ENCODE measurements around the gene TOM1L1.
"Not testable (repeated sequence)": the region's sequence is repeated elsewhere in the genome, so short reads cannot be mapped to it uniquely, and the experiment has no call there.

The TOM1L1 gene, protein sequence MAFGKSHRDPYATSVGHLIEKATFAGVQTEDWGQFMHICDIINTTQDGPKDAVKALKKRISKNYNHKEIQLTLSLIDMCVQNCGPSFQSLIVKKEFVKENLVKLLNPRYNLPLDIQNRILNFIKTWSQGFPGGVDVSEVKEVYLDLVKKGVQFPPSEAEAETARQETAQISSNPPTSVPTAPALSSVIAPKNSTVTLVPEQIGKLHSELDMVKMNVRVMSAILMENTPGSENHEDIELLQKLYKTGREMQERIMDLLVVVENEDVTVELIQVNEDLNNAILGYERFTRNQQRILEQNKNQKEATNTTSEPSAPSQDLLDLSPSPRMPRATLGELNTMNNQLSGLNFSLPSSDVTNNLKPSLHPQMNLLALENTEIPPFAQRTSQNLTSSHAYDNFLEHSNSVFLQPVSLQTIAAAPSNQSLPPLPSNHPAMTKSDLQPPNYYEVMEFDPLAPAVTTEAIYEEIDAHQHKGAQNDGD

DNA sequence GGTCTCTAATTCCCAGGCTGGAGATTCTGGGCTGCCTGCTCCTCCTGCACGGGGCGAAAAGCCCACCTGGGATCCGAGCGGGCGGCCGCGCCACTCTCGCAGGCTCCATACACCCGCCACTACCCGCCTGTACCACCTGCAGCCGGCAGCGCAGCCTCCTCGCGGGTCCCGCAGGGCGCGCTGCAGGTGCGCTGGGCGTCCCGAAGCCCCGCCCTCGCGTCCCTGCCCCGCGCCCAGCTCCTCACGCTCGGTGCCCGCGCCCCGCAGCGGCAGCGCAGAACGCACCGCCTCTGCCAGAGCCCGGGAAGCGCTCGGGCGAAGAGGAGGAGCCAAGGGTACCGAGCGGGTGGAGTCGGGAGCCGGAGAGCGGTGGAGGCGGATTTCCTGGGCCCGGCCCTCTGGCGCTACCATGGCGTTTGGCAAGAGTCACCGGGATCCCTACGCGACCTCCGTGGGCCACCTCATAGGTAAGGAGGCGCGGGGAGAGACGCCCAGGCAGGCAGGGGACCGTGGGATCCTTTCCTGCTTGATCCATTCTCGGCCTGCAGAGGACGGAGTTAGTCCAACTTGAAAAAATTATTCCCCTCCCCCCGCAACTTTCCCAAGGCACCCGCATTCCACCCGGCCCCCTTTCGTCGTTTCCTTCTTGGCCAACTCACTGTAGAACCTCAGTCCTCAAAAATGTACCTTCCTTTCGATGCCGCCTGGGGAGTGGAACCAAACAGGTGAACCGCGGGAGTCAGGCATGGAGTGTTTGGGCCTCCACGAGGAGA, at the start of gene TOM1L1:
TOM1L1 (plus strand) TSS at position 396 of the 773 bp plus-strand sequence; CDS start at position 410, 14 bp downstream.
- DNase-seq = no peak

DNA sequence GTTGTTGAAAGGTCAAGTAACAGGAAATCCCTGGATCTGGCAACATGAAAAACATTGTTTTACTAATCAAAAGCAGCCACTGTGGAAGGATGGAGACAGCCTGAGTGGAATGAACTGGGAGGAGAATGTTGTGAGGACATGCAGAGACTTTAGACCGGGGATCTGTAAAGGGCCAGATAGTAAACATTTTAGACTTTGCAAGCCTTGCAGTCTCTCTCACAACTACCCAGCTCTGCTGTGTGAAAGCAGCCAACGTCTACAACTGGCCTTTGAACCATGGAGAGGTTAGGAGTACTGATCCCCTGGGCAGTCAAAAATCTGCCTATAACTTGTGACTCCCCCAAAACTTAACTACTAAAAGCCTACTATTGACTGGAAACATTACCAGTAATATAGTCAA, 41.5 kb upstream of the TOM1L1 start:
- no peak for DNase-seq

DNA sequence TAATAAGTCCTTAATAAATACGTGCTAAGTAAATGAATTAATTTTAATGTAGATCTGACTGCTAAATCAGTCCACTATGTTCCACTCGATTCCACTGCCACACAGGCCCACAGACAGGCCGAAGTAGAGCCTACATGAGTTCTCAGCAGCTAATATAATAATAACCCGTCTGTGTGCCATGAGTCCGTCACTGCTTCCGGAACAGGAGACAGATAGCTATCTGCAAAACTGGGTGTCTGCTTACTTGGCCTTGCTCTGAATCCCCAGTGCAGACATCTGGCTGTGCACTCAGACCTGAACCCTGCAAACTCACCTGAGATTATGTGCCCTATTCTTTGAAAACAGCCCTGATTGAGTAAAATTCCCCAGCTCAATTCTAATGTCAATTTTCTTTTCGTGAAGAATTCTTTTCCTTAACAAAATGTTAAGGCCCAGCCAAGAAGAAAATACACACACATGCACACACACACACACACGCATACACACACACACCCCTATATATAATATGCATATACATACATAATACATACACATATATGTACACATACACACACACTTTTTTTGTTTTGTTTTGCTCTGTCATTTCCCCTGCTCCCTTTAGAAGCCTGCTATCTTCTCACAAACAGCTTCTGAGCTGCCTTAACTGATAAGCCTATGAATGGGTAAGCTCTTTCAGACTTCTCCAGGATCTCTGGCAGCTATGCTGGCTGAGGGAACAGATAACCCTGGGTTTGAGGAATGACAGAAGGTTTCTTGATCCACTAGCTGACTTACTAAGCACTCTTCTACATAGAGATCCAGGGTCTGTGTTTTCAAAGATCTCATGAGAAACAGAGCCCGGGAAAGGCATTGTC, 39.8 kb upstream of the TOM1L1 start:
- no peak for DNase-seq

DNA sequence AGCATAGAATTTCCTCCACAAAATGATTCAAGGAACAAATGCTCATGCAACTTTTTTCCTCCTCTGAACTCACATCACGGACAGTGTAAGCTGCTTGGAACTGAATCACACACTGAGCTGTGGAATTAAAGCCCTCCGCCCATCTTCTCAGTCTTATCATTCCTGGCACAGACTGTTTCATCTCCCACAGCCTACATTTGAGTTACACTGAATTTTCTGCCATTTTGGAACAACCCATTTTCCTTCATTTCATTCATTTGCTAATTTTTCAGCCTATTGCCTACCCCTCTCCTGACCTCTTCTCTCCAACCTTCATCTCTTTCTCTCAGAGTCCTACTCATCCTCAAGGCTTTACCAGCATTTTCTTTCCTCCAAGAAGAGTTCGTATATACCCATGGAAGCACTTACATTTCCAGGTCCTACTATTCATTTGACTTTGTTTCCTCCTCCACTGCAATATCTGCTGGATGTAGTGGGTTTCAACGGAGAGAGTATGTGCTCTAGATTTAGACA, 39.1 kb upstream of the TOM1L1 start:
- no peak for DNase-seq

DNA sequence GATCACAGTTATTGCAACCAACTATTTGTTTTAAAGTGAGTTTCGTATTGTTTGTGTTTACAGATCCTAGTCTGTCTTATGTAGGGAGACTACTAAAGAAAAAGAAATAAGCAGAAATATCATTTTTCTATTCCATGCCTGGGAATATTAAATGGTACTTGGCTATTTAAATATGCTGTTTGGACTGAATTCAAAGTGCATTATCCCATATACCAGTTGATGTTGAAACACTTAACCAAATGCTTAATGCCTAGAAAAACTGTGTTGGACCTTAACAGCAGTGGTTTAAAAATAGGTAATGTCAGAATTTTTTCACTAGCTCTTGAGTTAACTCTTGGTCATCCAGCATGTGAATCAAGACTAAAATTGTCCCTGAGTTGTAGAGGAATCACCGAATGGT, 37.5 kb upstream of the TOM1L1 start:
- no peak for DNase-seq

DNA sequence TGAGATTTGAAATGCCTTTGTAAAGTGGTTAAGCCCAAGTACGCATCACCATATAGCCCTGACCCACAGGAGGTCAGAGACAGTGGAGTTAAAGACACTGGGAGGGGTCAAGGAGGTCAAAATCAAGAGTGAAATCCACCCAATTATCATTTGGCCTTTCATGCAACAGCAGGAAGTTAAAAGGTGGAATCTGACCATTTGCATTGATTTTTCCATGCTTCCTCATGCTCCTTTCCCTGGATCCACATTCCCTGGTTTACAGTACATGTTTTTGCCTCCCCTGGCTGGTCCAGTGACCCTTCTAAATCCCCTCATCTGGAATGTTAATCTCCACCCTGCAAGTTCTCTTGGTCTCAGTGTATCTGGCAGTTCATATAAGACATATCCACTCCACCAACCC, 36.6 kb upstream of the TOM1L1 start:
- no peak for DNase-seq

DNA sequence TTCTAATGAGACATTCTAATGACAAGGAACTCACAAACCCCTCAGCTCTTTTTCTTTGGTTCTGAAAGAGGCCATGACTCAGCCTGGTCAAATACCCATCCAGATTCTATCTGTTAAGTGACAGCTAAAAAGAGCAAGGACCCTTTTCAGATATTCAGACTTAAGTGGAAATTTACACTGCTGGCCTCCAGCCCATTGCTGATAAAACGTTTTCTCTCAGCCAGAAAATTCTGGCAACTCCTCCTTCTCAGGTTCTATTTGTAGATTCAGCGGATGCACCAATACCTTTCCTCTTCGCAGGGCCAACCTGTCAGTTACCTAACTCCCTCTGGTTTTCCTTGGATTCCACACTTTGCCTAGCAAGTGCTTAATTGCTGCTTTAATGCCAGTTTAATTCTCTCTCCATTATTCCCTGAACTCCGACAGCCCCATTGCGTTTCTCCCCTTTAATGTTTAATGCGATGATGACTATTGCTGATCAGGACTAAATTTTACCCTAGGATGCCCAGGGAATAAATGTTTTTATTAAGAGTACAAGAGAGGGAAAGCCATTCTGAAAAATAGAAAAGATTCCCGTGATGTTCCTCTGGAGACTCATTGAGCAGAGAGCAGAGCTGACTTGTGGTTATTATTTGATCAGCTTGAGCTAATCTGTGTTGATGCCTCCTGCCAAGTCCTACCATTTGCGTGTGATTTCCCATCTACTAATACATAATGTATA, 35.9 kb upstream of the TOM1L1 start:
- no peak for DNase-seq

DNA sequence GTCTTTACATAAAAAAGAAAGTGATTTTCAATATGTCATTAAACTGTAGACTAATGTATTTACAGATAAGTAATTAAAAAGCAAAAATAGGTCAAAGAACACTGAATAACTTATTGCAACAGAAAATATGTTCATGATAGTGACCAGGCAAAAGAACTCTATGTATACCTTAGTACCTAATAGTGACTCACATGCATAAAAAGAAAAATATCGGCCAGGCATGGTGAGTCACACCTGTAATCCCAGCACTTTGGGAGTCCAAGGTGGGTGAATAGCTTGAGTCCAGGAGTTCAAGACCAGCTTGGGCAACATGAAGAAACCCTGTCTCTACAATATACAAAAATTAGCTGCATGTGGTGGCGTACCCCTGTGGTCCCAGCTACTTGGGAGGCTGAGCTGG, 33.0 kb upstream of the TOM1L1 start:
- no peak for DNase-seq

DNA sequence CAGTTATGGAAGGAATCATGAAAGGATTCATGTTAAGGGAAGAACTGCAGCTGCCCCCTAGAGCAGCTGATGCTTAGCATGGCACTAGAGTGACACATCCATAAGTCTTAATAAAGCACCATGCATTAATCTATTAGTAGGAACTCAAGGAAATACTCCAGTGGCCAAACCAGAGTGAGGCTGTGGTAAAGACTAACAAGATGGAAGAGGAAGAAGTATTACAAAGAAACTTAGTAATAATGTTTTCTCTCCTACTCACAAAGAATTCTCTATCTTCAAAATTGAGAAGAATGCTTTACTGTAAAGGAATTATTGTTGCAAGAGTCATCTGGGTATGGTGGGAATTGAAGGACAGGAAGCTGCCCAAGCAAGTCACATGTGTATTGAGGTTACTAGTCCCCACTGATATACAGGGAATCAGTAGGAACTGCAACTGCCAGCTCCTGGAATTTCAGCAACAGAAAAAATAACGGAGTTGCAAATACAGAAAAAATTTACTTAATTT, 29.9 kb upstream of the TOM1L1 start:
- no peak for DNase-seq

DNA sequence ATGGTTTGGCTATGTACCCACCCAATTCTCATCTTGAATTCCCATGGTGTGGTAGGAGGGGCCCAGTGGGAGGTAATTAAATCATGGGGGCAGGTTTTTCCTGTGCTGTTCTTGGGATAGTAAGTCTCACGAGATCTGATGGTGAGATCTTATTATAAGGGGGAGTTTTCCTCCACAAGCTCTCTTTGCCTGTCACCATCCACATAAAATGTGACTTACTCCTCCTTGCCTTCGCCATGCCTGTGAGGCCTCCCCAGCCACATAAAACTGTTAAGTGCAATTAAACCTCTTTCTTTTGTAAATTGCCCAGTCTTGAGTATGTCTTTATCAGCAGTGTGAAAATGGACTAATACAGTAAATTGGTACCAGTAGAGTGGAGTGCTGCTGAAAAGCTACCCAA, 24.7 kb upstream of the TOM1L1 start:
- DNase-seq = not testable (repeated sequence)

DNA sequence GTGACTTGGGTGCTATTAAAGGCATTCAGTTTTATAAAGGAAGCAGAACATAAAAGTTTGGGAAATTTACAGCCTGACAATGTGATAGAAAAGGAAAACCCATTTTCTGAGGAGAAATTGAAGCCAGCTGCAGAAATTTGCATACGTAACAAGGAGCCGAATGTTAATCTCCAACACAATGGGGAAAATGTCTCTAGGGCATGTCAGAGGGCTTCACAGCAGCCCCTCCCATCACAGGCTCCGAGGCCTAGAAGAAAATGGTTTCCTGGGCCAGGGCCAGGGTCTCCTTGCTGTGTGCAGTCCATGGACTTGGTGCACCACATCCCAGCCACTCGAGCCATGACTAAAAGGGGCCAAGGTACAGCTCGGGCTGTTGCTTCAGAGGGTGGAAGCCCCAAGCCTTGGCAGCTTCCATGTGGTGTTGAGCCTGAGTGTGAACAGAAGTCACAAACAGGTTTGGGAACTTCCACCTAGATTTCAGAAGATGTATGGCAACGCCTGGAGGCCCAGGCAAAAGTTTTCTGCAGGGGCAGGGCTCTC, 23.9 kb upstream of the TOM1L1 start:
- DNase-seq = no peak

DNA sequence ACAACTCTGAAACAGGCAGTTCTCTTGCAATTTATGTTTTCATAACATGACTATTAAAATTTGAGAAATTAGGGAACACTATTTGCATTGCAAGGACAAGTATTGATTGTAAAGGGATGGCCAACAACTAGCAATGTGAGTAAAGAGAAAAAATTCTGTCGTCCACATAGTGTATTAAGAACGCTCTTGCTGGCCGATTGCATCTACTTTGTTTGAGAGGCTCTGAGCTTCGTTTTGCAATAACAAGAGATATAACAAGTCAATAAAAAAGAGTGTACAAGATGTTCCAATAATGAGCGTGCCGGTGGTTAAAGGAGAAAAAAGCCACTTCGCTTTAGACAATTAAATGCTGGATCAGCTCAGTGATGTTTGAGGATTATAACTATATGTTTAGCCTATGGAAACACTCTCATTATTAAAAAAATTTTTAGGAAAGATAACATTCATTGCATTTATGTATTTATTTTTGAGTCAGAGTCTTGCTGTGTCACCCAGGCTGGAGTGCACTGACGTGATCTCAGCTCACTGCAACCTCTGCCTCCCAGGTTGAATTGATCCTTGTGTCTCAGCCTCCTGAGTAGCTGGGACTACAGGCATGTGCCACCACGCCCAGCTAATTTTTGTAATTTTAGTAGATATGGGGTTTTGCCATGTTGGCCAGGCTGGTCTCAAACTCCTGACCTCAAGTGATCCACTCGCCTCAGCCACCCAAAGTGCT, 19.2 kb upstream of the TOM1L1 start:
- no peak for DNase-seq

DNA sequence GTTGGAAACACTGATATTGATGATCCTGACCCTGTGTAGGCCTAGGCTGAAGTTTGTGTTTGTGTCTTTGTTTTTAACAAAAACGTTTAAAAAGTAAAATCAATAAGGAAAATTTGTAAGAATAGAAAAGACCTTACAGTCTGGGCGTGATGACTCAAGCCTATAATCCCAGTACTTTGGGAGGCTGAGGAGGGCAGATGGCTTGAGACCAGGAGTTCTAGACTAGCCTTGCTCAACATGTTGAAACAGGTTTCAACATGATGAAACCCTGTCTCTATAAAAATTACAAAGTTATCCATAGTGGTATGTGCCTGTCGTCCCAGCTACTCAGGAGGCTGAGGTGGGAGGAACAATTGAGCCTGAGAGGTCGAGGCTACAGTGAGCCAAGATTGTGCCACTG, 18.3 kb upstream of the TOM1L1 start:
- no peak for DNase-seq

DNA sequence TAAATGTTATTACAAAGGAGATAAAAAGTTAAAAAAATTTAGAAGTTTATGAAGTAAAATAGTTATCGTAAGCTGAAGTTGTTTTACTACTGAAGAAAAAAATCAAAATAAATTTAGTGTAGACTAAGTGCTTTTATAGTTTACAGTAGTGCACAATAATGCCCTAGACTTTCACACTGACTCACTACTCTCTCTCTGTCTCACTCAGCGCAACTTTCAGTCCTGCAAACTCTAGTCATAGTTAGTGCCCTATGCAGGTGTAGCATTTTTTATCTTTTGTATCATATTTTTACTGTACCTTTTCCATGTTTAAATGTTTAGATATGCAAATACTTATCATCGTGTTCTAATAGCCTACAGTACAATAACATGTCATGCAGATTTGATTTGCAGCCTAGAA, 17.7 kb upstream of the TOM1L1 start:
- no peak for DNase-seq

DNA sequence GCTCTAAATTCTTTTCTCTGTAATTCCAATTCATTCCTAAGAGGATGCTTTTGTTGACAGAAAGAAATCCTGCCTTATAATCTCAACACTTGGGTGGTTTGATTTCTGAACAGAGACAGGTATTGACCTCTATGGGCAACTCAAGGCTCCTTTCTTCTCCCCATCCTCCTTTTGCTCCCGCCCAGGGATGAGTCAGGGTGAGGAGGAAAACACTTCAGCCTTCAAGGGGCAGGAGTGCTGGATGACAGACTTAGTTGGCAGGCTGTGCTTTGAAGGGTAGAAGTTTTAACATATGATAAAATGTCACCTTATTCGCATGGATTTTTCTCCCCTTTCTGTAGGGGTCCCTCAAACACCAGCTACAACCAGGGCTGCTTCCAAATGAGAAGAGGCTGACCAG, 16.7 kb upstream of the TOM1L1 start:
- no peak for DNase-seq

DNA sequence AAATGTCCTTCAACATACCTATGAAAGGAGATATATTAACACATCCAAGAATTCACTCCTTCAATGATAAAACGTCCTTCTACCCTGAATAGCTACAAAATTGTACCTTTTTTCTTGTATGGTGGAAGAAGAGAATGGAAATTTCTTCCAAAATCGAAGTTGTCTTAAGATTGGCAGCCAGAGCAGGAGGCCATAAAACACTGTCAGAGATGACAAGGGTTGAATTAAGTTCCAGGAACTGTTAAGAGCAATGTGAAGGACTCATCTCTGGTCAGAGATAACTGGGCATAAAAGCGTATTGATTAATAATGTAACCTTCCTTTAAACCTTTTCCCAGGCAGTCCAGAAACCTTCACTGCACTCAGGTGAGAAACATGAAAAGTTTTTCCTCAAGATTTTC, 12.9 kb upstream of the TOM1L1 start:
- no peak for DNase-seq

DNA sequence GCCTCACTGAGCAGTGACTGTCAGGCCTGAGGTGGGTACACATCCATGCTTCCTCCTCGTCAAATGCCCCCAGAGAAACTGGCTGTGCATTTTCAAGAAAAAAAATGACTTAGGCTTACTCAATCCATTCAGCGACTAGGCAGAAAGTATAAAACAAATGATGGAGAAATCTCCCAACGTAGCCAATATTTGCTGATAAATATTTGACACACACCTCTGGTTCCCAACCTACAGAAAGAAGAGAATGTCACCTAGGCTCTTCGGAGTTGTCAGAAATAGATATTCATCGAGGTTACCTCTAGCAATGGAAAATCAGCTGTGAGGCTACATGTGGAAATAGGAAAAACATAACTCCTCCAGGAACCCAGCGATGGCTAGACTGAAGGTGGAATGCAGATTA, 12.4 kb upstream of the TOM1L1 start:
- DNase-seq = no peak

DNA sequence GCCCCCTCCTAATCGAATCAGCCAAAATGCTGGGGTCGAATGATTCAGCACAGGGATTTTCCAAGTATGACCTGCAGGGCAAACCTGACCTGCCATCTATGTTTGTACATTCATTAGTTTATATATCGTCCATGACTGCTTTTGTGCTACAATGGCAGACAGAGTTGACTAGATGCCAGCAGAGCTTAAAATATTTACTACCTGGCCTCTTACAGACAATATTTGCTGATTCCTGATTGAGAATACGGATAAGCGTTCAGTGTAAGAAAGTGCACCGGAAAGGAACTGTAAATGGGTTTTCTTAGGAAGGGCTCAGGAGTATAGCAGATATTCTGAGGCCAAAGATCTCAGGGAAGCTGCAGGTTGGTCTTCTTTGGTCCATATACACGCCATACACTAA, 11.7 kb upstream of the TOM1L1 start:
- DNase-seq = no peak

DNA sequence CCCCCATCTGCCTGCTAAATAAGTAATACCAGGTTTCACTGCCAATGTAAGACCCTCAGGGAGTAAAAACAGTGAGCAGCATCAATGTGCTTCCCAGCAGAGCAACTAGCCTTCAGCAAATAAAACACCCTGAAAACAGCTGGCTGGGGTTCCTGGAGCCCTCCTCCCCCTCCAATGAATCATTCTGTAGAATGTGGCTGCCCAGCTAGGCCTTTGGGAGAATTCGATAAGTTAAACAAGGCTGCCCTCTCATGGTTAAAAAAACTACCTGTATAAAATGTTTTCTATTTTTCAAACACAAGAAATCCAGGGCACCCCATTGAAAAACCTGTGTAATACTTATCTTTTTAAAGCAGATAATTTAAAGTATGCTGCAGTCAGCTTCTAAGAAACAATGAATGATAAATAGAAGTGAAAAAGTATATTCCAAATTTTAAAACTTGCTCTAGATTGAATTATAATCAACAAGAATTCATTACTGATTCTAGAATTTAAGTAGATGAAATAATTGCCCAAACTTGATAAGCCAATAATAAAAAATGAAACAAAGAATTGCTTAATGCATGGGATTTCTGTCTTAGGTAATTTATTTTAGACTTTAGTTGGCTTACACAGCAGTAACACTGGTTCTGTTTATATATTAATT, 9.4 kb upstream of the TOM1L1 start:
- DNase-seq = no peak

DNA sequence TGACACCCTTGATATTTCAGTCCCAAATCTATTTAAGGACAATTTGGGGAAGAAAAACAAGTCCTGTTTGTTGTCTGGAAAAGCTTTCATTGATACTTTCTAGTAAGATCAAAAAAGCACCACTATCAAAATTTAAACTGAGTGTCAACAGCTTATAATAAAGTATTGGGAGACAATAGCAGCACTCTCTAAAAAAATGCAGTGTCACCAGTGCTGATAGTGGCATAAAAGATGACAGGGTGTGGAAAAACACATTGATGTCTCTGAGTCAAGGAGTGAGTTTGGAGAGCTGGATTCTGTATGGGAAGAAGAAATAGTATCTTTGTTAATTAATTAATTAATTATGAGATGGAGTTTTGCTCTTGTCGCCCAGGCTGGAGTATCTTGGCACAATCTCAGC, 8.3 kb upstream of the TOM1L1 start:
- DNase-seq = no peak

DNA sequence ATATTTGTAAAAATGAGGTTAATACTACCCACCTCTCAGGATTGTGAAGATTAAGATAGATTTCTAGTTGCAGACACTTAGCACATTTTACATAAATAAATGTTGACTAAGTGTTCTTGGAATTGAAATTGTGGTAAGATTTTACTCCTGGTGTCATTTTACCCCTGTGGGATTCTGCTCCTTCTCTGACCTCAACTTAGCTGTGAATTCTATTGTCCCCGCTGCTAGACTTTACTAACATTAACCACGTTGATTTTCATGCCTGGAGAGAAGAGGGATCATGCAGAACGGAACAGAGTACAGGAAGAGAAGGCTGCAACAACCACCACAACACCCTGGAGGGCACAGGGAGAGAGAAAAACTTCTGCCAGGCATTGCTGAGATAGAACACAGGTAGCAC, 2.1 kb upstream of the TOM1L1 start:
- no peak for DNase-seq
